GM21825 (cell line): ENCODE data around the gene BRINP3.

ENCODE experiments used
- ATAC-seq: cut with Tn5 transposase; IDR thresholded peaks from one replicate; pipeline ENCODE4 v1.9.1; 2021; ENCODE audit warnings: mild to moderate bottlenecking, moderate library complexity; ENCODE audit not compliant: unreplicated experiment

Gene BRINP3

GRCh38 chr1:190453550-190453949 is 24.1 kb downstream of the BRINP3 start:
- no peak for ATAC-seq

- ATAC-seq: no peak
These were observed 25.3 kb downstream of the BRINP3 start for GRCh38 chr1:190452272-190452848.

GRCh38 chr1:190444464-190444863 is 33.2 kb downstream of the BRINP3 start:
- no peak for ATAC-seq

- ATAC-seq: no peak
These were observed 38.2 kb downstream of the BRINP3 start for GRCh38 chr1:190439447-190439846.

GRCh38 chr1:190436615-190437014 is 41.0 kb downstream of the BRINP3 start:
- ATAC-seq: no peak

- ATAC-seq: no peak
These were observed 47.7 kb downstream of the BRINP3 start for GRCh38 chr1:190429932-190430331.

GRCh38 chr1:190429141-190429540 is 48.5 kb downstream of the BRINP3 start:
- no peak for ATAC-seq

GRCh38 chr1:190416239-190416638 is 61.4 kb downstream of the BRINP3 start:
- no peak for ATAC-seq

- ATAC-seq: no peak
These were observed 64.5 kb downstream of the BRINP3 start for GRCh38 chr1:190413142-190413541.

GRCh38 chr1:190403402-190403801 is 74.3 kb downstream of the BRINP3 start:
- ATAC-seq: no peak

- ATAC-seq: no peak
These were observed 78.4 kb downstream of the BRINP3 start for GRCh38 chr1:190399233-190399632.

GRCh38 chr1:190391582-190391981 is 86.1 kb downstream of the BRINP3 start:
- no peak for ATAC-seq

GRCh38 chr1:190377991-190378390 is 99.7 kb downstream of the BRINP3 start:
- ATAC-seq: no peak

- no peak for ATAC-seq
These were observed 100.4 kb downstream of the BRINP3 start for GRCh38 chr1:190377294-190377693.

- no peak for ATAC-seq
These were observed 101.6 kb downstream of the BRINP3 start for GRCh38 chr1:190376044-190376443.

GRCh38 chr1:190373705-190374336 is 103.8 kb downstream of the BRINP3 start:
- peak; percentile 69 for ATAC-seq

GRCh38 chr1:190367200-190367599 is 110.5 kb downstream of the BRINP3 start:
- no peak for ATAC-seq

- ATAC-seq: no peak
These were observed 112.4 kb downstream of the BRINP3 start for GRCh38 chr1:190365283-190365682.

GRCh38 chr1:190353538-190354101 is 124.0 kb downstream of the BRINP3 start:
- ATAC-seq: no peak

GRCh38 chr1:190344454-190344853 is 133.2 kb downstream of the BRINP3 start:
- ATAC-seq: no peak

- ATAC-seq: no peak
These were observed 138.8 kb downstream of the BRINP3 start for GRCh38 chr1:190338829-190339228.

GRCh38 chr1:190328871-190329270 is 148.8 kb downstream of the BRINP3 start:
- ATAC-seq: no peak

GRCh38 chr1:190328361-190328760 is 149.3 kb downstream of the BRINP3 start:
- ATAC-seq: no peak
